ENCODE data around the gene RETREG1.

Gene RETREG1

DNA sequence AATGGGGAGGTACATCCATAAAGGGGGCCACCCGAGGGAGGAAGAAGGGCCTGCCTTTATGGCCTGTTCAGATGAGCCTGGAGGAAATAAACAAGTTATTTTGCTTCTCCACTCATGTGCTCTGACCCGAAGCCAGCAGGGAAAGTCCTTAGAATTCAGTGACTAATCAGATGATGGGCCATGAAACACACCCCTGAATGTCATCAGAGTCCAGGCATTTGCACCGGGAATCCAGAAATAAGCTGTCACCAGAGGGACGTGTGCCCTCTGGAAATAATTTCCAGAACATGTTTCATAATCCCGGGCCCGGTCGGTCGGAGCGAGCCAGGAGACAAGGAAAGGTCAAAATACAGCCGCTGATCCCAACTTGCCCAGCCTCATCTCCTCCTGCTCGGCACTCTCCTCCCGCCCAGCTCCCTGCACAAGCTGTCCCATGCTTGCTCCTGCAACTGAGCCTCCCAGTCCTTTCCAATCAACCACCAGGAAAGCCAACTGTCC lies 77.6 kb downstream of the RETREG1 start:
- H3K4me3 ChIP-seq (ENCODE audit: low read depth, low read length), result no peak overlapping the region
- ChIA-PET POLR2A (no interaction called here), CTCF (interaction anchor here (1.1 to 4.9 kb wide), 2 partner anchors 11 to 13 kb away, joined by 3 to 25 read pairs; no protein-coding TSS in a partner anchor)
- H3K36me3 ChIP-seq (ENCODE audit: control insufficient read depth in 2 of 2, insufficient read depth in 1 of 2, low read length in 2 of 2), result no peaks in the 10 kb centered on the region
- no peaks in the 10 kb centered on the region for H3K4me1 ChIP-seq (ENCODE audit: control insufficient read depth, insufficient read depth, low read length)
- TF ChIP-seq ZIC2 (tag by site-specific recombination; IDR thresholded peaks at IDR 0.05) (no peak), ZBTB17 (tag by site-specific recombination; IDR thresholded peaks at IDR 0.05) (peak; percentile 79)
- TF ChIP-seq, protein P1, sequence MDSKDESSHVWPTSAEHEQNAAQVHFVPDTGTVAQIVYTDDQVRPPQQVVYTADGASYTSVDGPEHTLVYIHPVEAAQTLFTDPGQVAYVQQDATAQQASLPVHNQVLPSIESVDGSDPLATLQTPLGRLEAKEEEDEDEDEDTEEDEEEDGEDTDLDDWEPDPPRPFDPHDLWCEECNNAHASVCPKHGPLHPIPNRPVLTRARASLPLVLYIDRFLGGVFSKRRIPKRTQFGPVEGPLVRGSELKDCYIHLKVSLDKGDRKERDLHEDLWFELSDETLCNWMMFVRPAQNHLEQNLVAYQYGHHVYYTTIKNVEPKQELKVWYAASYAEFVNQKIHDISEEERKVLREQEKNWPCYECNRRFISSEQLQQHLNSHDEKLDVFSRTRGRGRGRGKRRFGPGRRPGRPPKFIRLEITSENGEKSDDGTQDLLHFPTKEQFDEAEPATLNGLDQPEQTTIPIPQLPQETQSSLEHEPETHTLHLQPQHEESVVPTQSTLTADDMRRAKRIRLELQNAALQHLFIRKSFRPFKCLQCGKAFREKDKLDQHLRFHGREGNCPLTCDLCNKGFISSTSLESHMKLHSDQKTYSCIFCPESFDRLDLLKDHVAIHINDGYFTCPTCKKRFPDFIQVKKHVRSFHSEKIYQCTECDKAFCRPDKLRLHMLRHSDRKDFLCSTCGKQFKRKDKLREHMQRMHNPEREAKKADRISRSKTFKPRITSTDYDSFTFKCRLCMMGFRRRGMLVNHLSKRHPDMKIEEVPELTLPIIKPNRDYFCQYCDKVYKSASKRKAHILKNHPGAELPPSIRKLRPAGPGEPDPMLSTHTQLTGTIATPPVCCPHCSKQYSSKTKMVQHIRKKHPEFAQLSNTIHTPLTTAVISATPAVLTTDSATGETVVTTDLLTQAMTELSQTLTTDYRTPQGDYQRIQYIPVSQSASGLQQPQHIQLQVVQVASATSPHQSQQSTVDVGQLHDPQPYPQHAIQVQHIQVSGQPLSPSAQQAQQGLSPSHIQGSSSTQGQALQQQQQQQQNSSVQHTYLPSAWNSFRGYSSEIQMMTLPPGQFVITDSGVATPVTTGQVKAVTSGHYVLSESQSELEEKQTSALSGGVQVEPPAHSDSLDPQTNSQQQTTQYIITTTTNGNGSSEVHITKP (tag by site-specific recombination; IDR thresholded peaks at IDR 0.05), result peak; percentile 67
- no peaks in the 10 kb centered on the region for H3K9me3 ChIP-seq (ENCODE audit: control insufficient read depth, insufficient read depth, low read depth, low read length)
- H3K27ac ChIP-seq (ENCODE audit: extremely low read depth, low read depth, low read length), result no peak overlapping the region

DNA sequence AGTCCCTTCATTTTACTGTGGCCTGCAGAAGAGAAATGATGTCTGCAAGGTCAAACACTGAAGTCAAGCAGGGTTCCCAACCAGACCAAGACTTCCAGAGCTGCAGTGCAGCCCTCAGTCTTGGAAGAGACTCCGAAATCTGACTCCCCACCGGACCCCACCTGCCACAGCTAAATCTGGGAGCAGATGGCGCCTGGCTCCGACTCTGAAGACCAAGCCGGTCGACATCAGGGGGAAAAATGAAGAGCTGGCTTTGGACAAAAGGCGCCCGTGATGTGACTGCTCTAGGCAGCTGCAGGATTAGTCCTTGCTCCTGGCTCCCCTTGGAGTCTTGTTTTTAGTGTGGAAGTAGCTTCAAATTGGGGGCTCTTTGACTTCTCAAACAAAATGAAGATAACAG lies 78.8 kb downstream of the RETREG1 start:
- H3K4me1 ChIP-seq (ENCODE audit: control insufficient read depth, insufficient read depth, low read length), result no peaks in the 10 kb centered on the region
- TF ChIP-seq ZNF175 (tag by site-specific recombination; IDR thresholded peaks at IDR 0.05) (no peak), GLIS1 (tag by site-specific recombination; IDR thresholded peaks at IDR 0.05) (no peak), ZNF610 (tag by site-specific recombination; IDR thresholded peaks at IDR 0.05; ENCODE audit: borderline replicate concordance) (no peak), ZNF350 (tag by site-specific recombination; IDR thresholded peaks at IDR 0.05) (no peak), ZBTB1 (tag by site-specific recombination; IDR thresholded peaks at IDR 0.05) (no peak), ZNF623 (tag by site-specific recombination; IDR thresholded peaks at IDR 0.05) (no peak), ZNF335 (tag by site-specific recombination; conservative IDR thresholded peaks at IDR 0.05) (no peak)
- H3K36me3 ChIP-seq (ENCODE audit: control insufficient read depth in 2 of 2, insufficient read depth in 1 of 2, low read length in 2 of 2), result no peaks in the 10 kb centered on the region
- CTCF ChIA-PET, result interaction anchor here (0.6 to 4.9 kb wide), 3 partner anchors 10 to 14 kb away, joined by 3 to 25 read pairs (median 3); no protein-coding TSS in a partner anchor
- no peaks in the 10 kb centered on the region for H3K9me3 ChIP-seq (ENCODE audit: control insufficient read depth, insufficient read depth, low read depth, low read length)
- no peak overlapping the region for H3K27ac ChIP-seq (ENCODE audit: extremely low read depth, low read depth, low read length)
- POLR2A ChIA-PET, result no interaction called here
- H3K4me3 ChIP-seq (ENCODE audit: low read depth, low read length), result no peak overlapping the region

DNA sequence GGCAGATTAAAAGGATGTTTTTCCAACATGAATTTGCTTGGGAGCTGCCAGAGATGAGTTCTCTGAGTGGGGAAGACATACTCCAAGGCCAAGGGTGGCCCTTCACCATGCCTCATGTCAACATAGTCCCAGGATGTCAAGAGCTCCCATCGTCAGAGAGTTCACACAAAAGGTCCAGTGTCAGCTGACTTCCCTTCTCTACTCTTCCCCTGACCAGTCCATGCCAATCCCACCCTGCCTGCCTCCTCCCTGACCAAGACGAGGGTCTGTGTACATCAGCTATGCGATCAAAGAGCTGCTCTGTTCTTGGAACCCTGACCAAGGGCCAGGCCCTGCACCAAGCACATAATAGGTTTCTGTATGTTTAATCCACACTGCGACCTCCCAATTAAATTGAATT lies 80.0 kb downstream of the RETREG1 start:
- ChIA-PET CTCF (interaction anchor here (0.6 to 4.9 kb wide), 3 partner anchors 13 to 596 kb away, joined by 3 to 25 read pairs (median 3); no protein-coding TSS in a partner anchor), POLR2A (no interaction called here)
- Histone ChIP-seq H3K36me3 (ENCODE audit: control insufficient read depth in 2 of 2, insufficient read depth in 1 of 2, low read length in 2 of 2) (no peaks in the 10 kb centered on the region), H3K9me3 (ENCODE audit: control insufficient read depth, insufficient read depth, low read depth, low read length) (no peaks in the 10 kb centered on the region), H3K27ac (ENCODE audit: extremely low read depth, low read depth, low read length) (no peak overlapping the region), H3K4me3 (ENCODE audit: low read depth, low read length) (no peak overlapping the region), H3K4me1 (ENCODE audit: control insufficient read depth, insufficient read depth, low read length) (no peaks in the 10 kb centered on the region)
- no peak for TF ChIP-seq ZNF366 (tag by site-specific recombination; conservative IDR thresholded peaks at IDR 0.05)
- no peak for TF ChIP-seq TRIM28 (IDR thresholded peaks at IDR 0.05; ENCODE audit: borderline replicate concordance, low read length)

DNA sequence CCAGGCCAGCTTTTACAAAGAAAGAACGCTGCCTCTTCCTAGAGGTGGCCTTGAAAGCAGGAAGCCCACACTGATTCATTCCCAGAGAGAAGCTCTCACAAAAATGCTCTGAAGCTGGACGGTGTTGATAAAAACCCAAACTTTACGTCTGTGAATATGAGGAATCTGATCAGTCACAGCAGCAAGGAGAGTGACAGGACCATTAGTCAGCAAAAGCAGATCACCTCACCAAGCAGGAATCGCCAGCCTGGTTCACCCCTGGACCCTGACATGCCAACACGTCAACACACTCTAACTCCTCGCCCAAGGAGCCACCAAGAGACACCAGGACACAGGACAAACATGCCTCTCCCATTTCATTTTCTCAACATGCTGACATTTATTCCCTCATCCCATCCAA lies 80.6 kb downstream of the RETREG1 start:
- no peak overlapping the region for H3K27ac ChIP-seq (ENCODE audit: extremely low read depth, low read depth, low read length)
- H3K9me3 ChIP-seq (ENCODE audit: control insufficient read depth, insufficient read depth, low read depth, low read length), result no peaks in the 10 kb centered on the region
- TF ChIP-seq ZNF404 (tag by site-specific recombination; IDR thresholded peaks at IDR 0.05) (no peak), GLIS2 (tag by site-specific recombination; IDR thresholded peaks at IDR 0.05) (no peak), BCL11B (tag by site-specific recombination; IDR thresholded peaks at IDR 0.05; ENCODE audit: low read depth) (no peak), ZFHX2 (tag by site-specific recombination; conservative IDR thresholded peaks at IDR 0.05) (no peak), PRDM1 (tag by site-specific recombination; IDR thresholded peaks at IDR 0.05) (no peak), ZNF132 (tag by site-specific recombination; IDR thresholded peaks at IDR 0.05; ENCODE audit: borderline replicate concordance) (no peak)
- TF ChIP-seq, protein P2, sequence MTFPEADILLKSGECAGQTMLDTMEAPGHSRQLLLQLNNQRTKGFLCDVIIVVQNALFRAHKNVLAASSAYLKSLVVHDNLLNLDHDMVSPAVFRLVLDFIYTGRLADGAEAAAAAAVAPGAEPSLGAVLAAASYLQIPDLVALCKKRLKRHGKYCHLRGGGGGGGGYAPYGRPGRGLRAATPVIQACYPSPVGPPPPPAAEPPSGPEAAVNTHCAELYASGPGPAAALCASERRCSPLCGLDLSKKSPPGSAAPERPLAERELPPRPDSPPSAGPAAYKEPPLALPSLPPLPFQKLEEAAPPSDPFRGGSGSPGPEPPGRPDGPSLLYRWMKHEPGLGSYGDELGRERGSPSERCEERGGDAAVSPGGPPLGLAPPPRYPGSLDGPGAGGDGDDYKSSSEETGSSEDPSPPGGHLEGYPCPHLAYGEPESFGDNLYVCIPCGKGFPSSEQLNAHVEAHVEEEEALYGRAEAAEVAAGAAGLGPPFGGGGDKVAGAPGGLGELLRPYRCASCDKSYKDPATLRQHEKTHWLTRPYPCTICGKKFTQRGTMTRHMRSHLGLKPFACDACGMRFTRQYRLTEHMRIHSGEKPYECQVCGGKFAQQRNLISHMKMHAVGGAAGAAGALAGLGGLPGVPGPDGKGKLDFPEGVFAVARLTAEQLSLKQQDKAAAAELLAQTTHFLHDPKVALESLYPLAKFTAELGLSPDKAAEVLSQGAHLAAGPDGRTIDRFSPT (tag by site-specific recombination; IDR thresholded peaks at IDR 0.05), result no peak
- ChIA-PET CTCF (interaction anchor here (0.6 to 4.9 kb wide), 2 partner anchors 13 to 596 kb away, joined by 3 to 25 read pairs; no protein-coding TSS in a partner anchor), POLR2A (no interaction called here)
- H3K4me3 ChIP-seq (ENCODE audit: low read depth, low read length), result no peak overlapping the region
- H3K4me1 ChIP-seq (ENCODE audit: control insufficient read depth, insufficient read depth, low read length), result no peaks in the 10 kb centered on the region
- no peaks in the 10 kb centered on the region for H3K36me3 ChIP-seq (ENCODE audit: control insufficient read depth in 2 of 2, insufficient read depth in 1 of 2, low read length in 2 of 2)
